NT2/D1 (cell line): Measurements from ENCODE around the gene AVPR1B.
"Not testable (repeated sequence)": the region's sequence is repeated elsewhere in the genome, so short reads cannot be mapped to it uniquely, and the experiment has no call there.

Source experiments
- DNase-seq: peaks from one replicate; pipeline ENCODE4 v3.0.0-alpha.2; 2011; ENCODE audit warnings: low read depth, low spot score
- H3K27me3 ChIP-seq: 2 replicates; pipeline ENCODE4 v1.6.0; 2011; ENCODE audit warnings: mild to moderate bottlenecking; ENCODE audit not compliant: insufficient read length, insufficient read depth
- H3K36me3 ChIP-seq: 2 replicates; pipeline ENCODE4 v1.6.1; 2011; ENCODE audit warnings: mild to moderate bottlenecking, low read length, mixed read lengths; ENCODE audit not compliant: insufficient read depth, insufficient read length
- H3K4me1 ChIP-seq: 2 replicates; pipeline ENCODE4 v1.5.1; 2011; ENCODE audit not compliant: insufficient read depth, insufficient read length
- H3K4me3 ChIP-seq: 2 replicates; pipeline ENCODE4 v1.5.1; 2011; ENCODE audit warnings: low read depth; ENCODE audit not compliant: insufficient read length
- H3K9ac ChIP-seq: 2 replicates; pipeline ENCODE4 v1.6.0; 2011; ENCODE audit warnings: low read depth; ENCODE audit not compliant: insufficient read length
- H3K9me3 ChIP-seq: 2 replicates; pipeline ENCODE4 v1.5.1; 2011; ENCODE audit warnings: mild to moderate bottlenecking, low read length; ENCODE audit not compliant: insufficient read depth
- SUZ12 ChIP-seq: IDR thresholded peaks from 2 replicates; pipeline ENCODE4 v1.6.1; 2011; ENCODE audit not compliant: insufficient read length, insufficient read depth; ENCODE audit errors: extremely low read depth
- YY1 ChIP-seq: IDR thresholded peaks from 2 replicates; pipeline ENCODE4 v1.6.1; 2011; ENCODE audit not compliant: insufficient read length, insufficient read depth
- ZNF274 ChIP-seq: IDR thresholded peaks from 2 replicates; pipeline ENCODE4 v1.6.1; 2011; ENCODE audit warnings: mild to moderate bottlenecking, low read depth, low read length

AVPR1B gene

GRCh38 chr1:206068314-206068713, 48.9 kb downstream of the AVPR1B start:
- Histone ChIP-seq H3K9ac (no peak overlapping the region), H3K4me1 (peaks cover 2% of the 10 kb centered on the region)
- DNase-seq = no peak

GRCh38 chr1:206067486-206068227, 49.5 kb downstream of the AVPR1B start:
- Histone ChIP-seq H3K4me3 (no peak overlapping the region), H3K9me3 (peaks cover 7% of the 10 kb centered on the region; the same call in 1 of the 2 replicates), H3K9ac (no peak overlapping the region), H3K27me3 (no peaks in the 10 kb centered on the region), H3K36me3 (no peaks in the 10 kb centered on the region), H3K4me1 (peaks cover 2% of the 10 kb centered on the region)
- TF ChIP-seq YY1 = no peak
- TF ChIP-seq SUZ12 = no peak
- no peak for DNase-seq

More at GRCh38 chr1:206068314-206068713, 48.9 kb downstream of the AVPR1B start:
- Histone ChIP-seq H3K9me3 (peaks cover under 1% of the 10 kb centered on the region; the same call in 1 of the 2 replicates), H3K36me3 (no peaks in the 10 kb centered on the region), H3K27me3 (no peaks in the 10 kb centered on the region), H3K4me3 (no peak overlapping the region)
- TF ChIP-seq YY1 (no peak), ZNF274 (no peak), SUZ12 (no peak)

- no peak overlapping the region for H3K9ac ChIP-seq
- no peaks in the 10 kb centered on the region for H3K36me3 ChIP-seq
- peaks cover 2% of the 10 kb centered on the region for H3K4me1 ChIP-seq
- DNase-seq = no peak
- peaks cover 13% of the 10 kb centered on the region; the same call in 1 of the 2 replicates for H3K9me3 ChIP-seq
- H3K27me3 ChIP-seq = no peaks in the 10 kb centered on the region
- no peak overlapping the region for H3K4me3 ChIP-seq
- TF ChIP-seq SUZ12 (no peak), ZNF274 (no peak), YY1 (no peak)
Measured at GRCh38 chr1:206066479-206067171, 50.6 kb downstream of the AVPR1B start.

GRCh38 chr1:206065547-206066145, 51.5 kb downstream of the AVPR1B start:
- Histone ChIP-seq H3K27me3 (no peaks in the 10 kb centered on the region), H3K4me3 (no peak overlapping the region), H3K9me3 (peaks cover 18% of the 10 kb centered on the region; the same call in 1 of the 2 replicates), H3K36me3 (no peaks in the 10 kb centered on the region), H3K4me1 (peaks cover 2% of the 10 kb centered on the region), H3K9ac (no peak overlapping the region)
- DNase-seq = no peak
- TF ChIP-seq SUZ12 (no peak), ZNF274 (no peak), YY1 (no peak)

- not testable (repeated sequence) for DNase-seq, H3K27me3 ChIP-seq, H3K36me3 ChIP-seq, H3K9ac ChIP-seq, H3K4me1 ChIP-seq, H3K4me3 ChIP-seq
- H3K9me3 ChIP-seq = peaks cover 18% of the 10 kb centered on the region; the same call in 1 of the 2 replicates
Measured at GRCh38 chr1:206064501-206064900, 52.7 kb downstream of the AVPR1B start.

- not testable (repeated sequence) for H3K4me3 ChIP-seq, H3K36me3 ChIP-seq, H3K27me3 ChIP-seq, H3K9ac ChIP-seq, DNase-seq
- Histone ChIP-seq H3K4me1 (peaks cover 10% of the 10 kb centered on the region), H3K9me3 (peaks cover 18% of the 10 kb centered on the region; the same call in 1 of the 2 replicates)
Measured at GRCh38 chr1:206064001-206064400, 53.2 kb downstream of the AVPR1B start.

- no peak overlapping the region for H3K9ac ChIP-seq
- no peak for TF ChIP-seq ZNF274
- TF ChIP-seq SUZ12 = no peak
- no peak for TF ChIP-seq YY1
Measured at GRCh38 chr1:206062464-206062863, 54.7 kb downstream of the AVPR1B start.

More at GRCh38 chr1:206062464-206062863, 54.7 kb downstream of the AVPR1B start:
- DNase-seq = no peak
- H3K4me1 ChIP-seq = peaks cover 12% of the 10 kb centered on the region
- no peak overlapping the region for H3K4me3 ChIP-seq
- peaks cover 18% of the 10 kb centered on the region; the same call in 1 of the 2 replicates for H3K9me3 ChIP-seq
- no peaks in the 10 kb centered on the region for H3K36me3 ChIP-seq
- no peaks in the 10 kb centered on the region for H3K27me3 ChIP-seq
